ENCODE data around the gene EPAS1. TPM values are rescaled to one million over a fixed set of nuclear protein-coding genes. Genes with fewer than 3 reads are reported as not detected.

The EPAS1 gene
- total RNA-seq, 1 donor from 2014 or later: not detected

- no peak overlapping the region for H3K4me3 Mint-ChIP-seq (ENCODE audit: unreplicated experiment)
- no peak overlapping the region for H3K27ac Mint-ChIP-seq (ENCODE audit: unreplicated experiment)
- TF ChIP-seq CTCF (IDR thresholded peaks at IDR 0.05; ENCODE audit: partially characterized antibody, unreplicated experiment): no peak
- H3K9me3 Mint-ChIP-seq (ENCODE audit: unreplicated experiment): peaks cover 4% of the 10 kb centered on the region
- H3K36me3 Mint-ChIP-seq (ENCODE audit: unreplicated experiment): no peaks in the 10 kb centered on the region
- H3K27me3 Mint-ChIP-seq (ENCODE audit: unreplicated experiment): peaks cover 6% of the 10 kb centered on the region
- H3K4me1 Mint-ChIP-seq (ENCODE audit: low read depth, unreplicated experiment): peaks cover 20% of the 10 kb centered on the region
- DNase-seq: no peak
Measured at GRCh38 chr2:46382331-46383112, 85.3 kb downstream of the EPAS1 start.

- no peak overlapping the region for H3K4me3 Mint-ChIP-seq (ENCODE audit: unreplicated experiment)
- H3K4me1 Mint-ChIP-seq (ENCODE audit: low read depth, unreplicated experiment): peaks cover 20% of the 10 kb centered on the region
- H3K27me3 Mint-ChIP-seq (ENCODE audit: unreplicated experiment): peaks cover 6% of the 10 kb centered on the region
- DNase-seq: no peak
- no peaks in the 10 kb centered on the region for H3K36me3 Mint-ChIP-seq (ENCODE audit: unreplicated experiment)
- H3K9me3 Mint-ChIP-seq (ENCODE audit: unreplicated experiment): peaks cover 4% of the 10 kb centered on the region
- no peak overlapping the region for H3K27ac Mint-ChIP-seq (ENCODE audit: unreplicated experiment)
- TF ChIP-seq CTCF (IDR thresholded peaks at IDR 0.05; ENCODE audit: partially characterized antibody, unreplicated experiment): no peak
Measured at GRCh38 chr2:46383113-46383395, 85.8 kb downstream of the EPAS1 start.

GRCh38 chr2:46383784-46384456 is 86.7 kb downstream of the EPAS1 start:
- peaks cover 20% of the 10 kb centered on the region for H3K4me1 Mint-ChIP-seq (ENCODE audit: low read depth, unreplicated experiment)
- no peak for TF ChIP-seq CTCF (IDR thresholded peaks at IDR 0.05; ENCODE audit: partially characterized antibody, unreplicated experiment)
- H3K4me3 Mint-ChIP-seq (ENCODE audit: unreplicated experiment): no peak overlapping the region
- peaks cover 6% of the 10 kb centered on the region for H3K27me3 Mint-ChIP-seq (ENCODE audit: unreplicated experiment)
- no peak for DNase-seq
- H3K27ac Mint-ChIP-seq (ENCODE audit: unreplicated experiment): no peak overlapping the region
- peaks cover 4% of the 10 kb centered on the region for H3K9me3 Mint-ChIP-seq (ENCODE audit: unreplicated experiment)
- no peaks in the 10 kb centered on the region for H3K36me3 Mint-ChIP-seq (ENCODE audit: unreplicated experiment)

- Mint-ChIP-seq H3K36me3 (ENCODE audit: unreplicated experiment) (no peaks in the 10 kb centered on the region), H3K4me3 (ENCODE audit: unreplicated experiment) (no peak overlapping the region), H3K4me1 (ENCODE audit: low read depth, unreplicated experiment) (peaks cover 18% of the 10 kb centered on the region), H3K27me3 (ENCODE audit: unreplicated experiment) (peaks cover 6% of the 10 kb centered on the region), H3K27ac (ENCODE audit: unreplicated experiment) (no peak overlapping the region), H3K9me3 (ENCODE audit: unreplicated experiment) (peaks cover 4% of the 10 kb centered on the region)
- no peak for TF ChIP-seq CTCF (IDR thresholded peaks at IDR 0.05; ENCODE audit: partially characterized antibody, unreplicated experiment)
- no peak for DNase-seq
Measured at GRCh38 chr2:46384457-46384815, 87.2 kb downstream of the EPAS1 start.

Measured in glutamatergic neuron (in vitro differentiated cells).